ENCODE data around the gene DNAJC21. TPM values are rescaled to one million over a fixed set of nuclear protein-coding genes. Genes with fewer than 3 reads are reported as not detected.
"Not testable (repeated sequence)": the region's sequence is repeated elsewhere in the genome, so short reads cannot be mapped to it uniquely, and the experiment has no call there.

Gene DNAJC21
- total and polyA plus RNA-seq, 3 donors from 2014 or later = 58.3 to 75.4 (median 63.0) TPM

- Histone ChIP-seq H3K9me3 (no peaks in the 10 kb centered on the region), H3K27ac (no peak overlapping the region), H3K4me1 (peaks cover 16% of the 10 kb centered on the region), H3K27me3 (no peaks in the 10 kb centered on the region), H3K4me3 (peak overlapping the region; percentile 93 to 98), H3K36me3 (ENCODE audit: low read depth, missing control alignments) (no peaks in the 10 kb centered on the region)
- WGBS, 2 donors = 18 to 19% methylated on average over 6 of the region's 6 CpGs
- intact Hi-C loops (cut with DNase I; ENCODE audit: low total_unique reads) = no loop called here
- DNase-seq = no peak
- TF ChIP-seq CTCF (IDR thresholded peaks at IDR 0.05) (no peak), POLR2A (IDR thresholded peaks at IDR 0.05) (no peak)
These were observed 12.8 kb upstream of the DNAJC21 start for GRCh38 chr5:34916518-34916917.

GRCh38 chr5:34918025-34918424 is 11.3 kb upstream of the DNAJC21 start:
- H3K4me3 ChIP-seq = no peak overlapping the region
- no peak for TF ChIP-seq POLR2A (IDR thresholded peaks at IDR 0.05)
- no peak for TF ChIP-seq CTCF (IDR thresholded peaks at IDR 0.05)
- intact Hi-C loops (cut with DNase I; ENCODE audit: low total_unique reads) = no loop called here
- no peak for DNase-seq
- no peaks in the 10 kb centered on the region for H3K36me3 ChIP-seq (ENCODE audit: low read depth, missing control alignments)
- H3K4me1 ChIP-seq = peaks cover 16% of the 10 kb centered on the region
- H3K9me3 ChIP-seq = no peaks in the 10 kb centered on the region
- 70 to 74% methylated on average over 4 of the region's 4 CpGs for WGBS, 2 donors
- no peak overlapping the region for H3K27ac ChIP-seq
- H3K27me3 ChIP-seq = no peaks in the 10 kb centered on the region

GRCh38 chr5:34919077-34919476 is 10.3 kb upstream of the DNAJC21 start:
- 74 to 78% methylated on average over 4 of the region's 4 CpGs for WGBS, 2 donors
- no peak overlapping the region for H3K27ac ChIP-seq
- peaks cover 11% of the 10 kb centered on the region for H3K4me1 ChIP-seq
- no peaks in the 10 kb centered on the region for H3K27me3 ChIP-seq
- no peaks in the 10 kb centered on the region for H3K9me3 ChIP-seq
- H3K4me3 ChIP-seq = no peak overlapping the region
- TF ChIP-seq CTCF (IDR thresholded peaks at IDR 0.05) (no peak), POLR2A (IDR thresholded peaks at IDR 0.05) (no peak)
- no peak for DNase-seq
- no peaks in the 10 kb centered on the region for H3K36me3 ChIP-seq (ENCODE audit: low read depth, missing control alignments)
- intact Hi-C loops (cut with DNase I; ENCODE audit: low total_unique reads) = no loop called here

- H3K4me1 ChIP-seq; H3K9me3 ChIP-seq; intact Hi-C loops (cut with DNase I; ENCODE audit: low total_unique reads); H3K27me3 ChIP-seq; H3K36me3 ChIP-seq (ENCODE audit: low read depth, missing control alignments); DNase-seq; H3K27ac ChIP-seq; H3K4me3 ChIP-seq: not testable (repeated sequence)
- WGBS, 2 donors = 82 to 87% methylated on average over 9 of the region's 9 CpGs
These were observed 6.1 kb upstream of the DNAJC21 start for GRCh38 chr5:34923256-34923655.

GRCh38 chr5:34923694-34924461 is 5.5 kb upstream of the DNAJC21 start:
- no peak overlapping the region for H3K27ac ChIP-seq
- intact Hi-C loops (cut with DNase I; ENCODE audit: low total_unique reads) = no loop called here
- 61 to 62% methylated on average over 3 of the region's 3 CpGs for WGBS, 2 donors
- no peak for DNase-seq
- no peaks in the 10 kb centered on the region for H3K36me3 ChIP-seq (ENCODE audit: low read depth, missing control alignments)
- TF ChIP-seq CTCF (IDR thresholded peaks at IDR 0.05) = no peak
- H3K9me3 ChIP-seq = no peaks in the 10 kb centered on the region
- H3K4me1 ChIP-seq = no peaks in the 10 kb centered on the region
- no peaks in the 10 kb centered on the region for H3K27me3 ChIP-seq
- no peak overlapping the region for H3K4me3 ChIP-seq

All from testis (tissue), 3 donors.